HG03196 (cell line): ENCODE measurements around the gene FASTKD1.
"Not testable (repeated sequence)": the region's sequence is repeated elsewhere in the genome, so short reads cannot be mapped to it uniquely, and the experiment has no call there.

Experiments
- ATAC-seq: cut with Tn5 transposase; IDR thresholded peaks from one replicate; pipeline ENCODE4 v1.9.1; 2021; ENCODE audit not compliant: unreplicated experiment

The FASTKD1 gene

GRCh38 chr2:169573160-169573973, at the start of gene FASTKD1:
TSS of gene FASTKD1 (minus strand) at chr2:169573865. CDS start at chr2:169572029, 1,836 bp downstream.
- ATAC-seq = peak; percentile 99

- no peak for ATAC-seq
Observed at GRCh38 chr2:169623235-169623634, 49.6 kb upstream of the FASTKD1 start.

GRCh38 chr2:169620509-169620908, 46.8 kb upstream of the FASTKD1 start:
- no peak for ATAC-seq

- no peak for ATAC-seq
Observed at GRCh38 chr2:169619946-169620345, 46.3 kb upstream of the FASTKD1 start.

- not testable (repeated sequence) for ATAC-seq
Observed at GRCh38 chr2:169615982-169616381, 42.3 kb upstream of the FASTKD1 start.

- no peak for ATAC-seq
Observed at GRCh38 chr2:169613876-169614275, 40.2 kb upstream of the FASTKD1 start.

GRCh38 chr2:169609264-169609663, 35.6 kb upstream of the FASTKD1 start:
- ATAC-seq = no peak

GRCh38 chr2:169599568-169599967, 25.9 kb upstream of the FASTKD1 start:
- no peak for ATAC-seq

GRCh38 chr2:169598982-169599381, 25.3 kb upstream of the FASTKD1 start:
- no peak for ATAC-seq

- ATAC-seq = not testable (repeated sequence)
Observed at GRCh38 chr2:169596546-169596945, 22.9 kb upstream of the FASTKD1 start.

- no peak for ATAC-seq
Observed at GRCh38 chr2:169590804-169591203, 17.1 kb upstream of the FASTKD1 start.

- ATAC-seq = no peak
Observed at GRCh38 chr2:169585673-169586072, 12.0 kb upstream of the FASTKD1 start.

- peak; percentile 92 for ATAC-seq
Observed at GRCh38 chr2:169584005-169584877, 10.6 kb upstream of the FASTKD1 start, which contains the start of gene PPIG. TSS of gene PPIG (plus strand) at chr2:169584351. CDS start at chr2:169604042, 19,691 bp downstream.

- ATAC-seq = no peak
Observed at GRCh38 chr2:169583518-169583917, 9.9 kb upstream of the FASTKD1 start.

- ATAC-seq = not testable (repeated sequence)
Observed at GRCh38 chr2:169582552-169583266, 9.0 kb upstream of the FASTKD1 start.

GRCh38 chr2:169579044-169579443, 5.4 kb upstream of the FASTKD1 start:
- ATAC-seq = no peak

- ATAC-seq = not testable (repeated sequence)
Observed at GRCh38 chr2:169575264-169575663, 1.6 kb upstream of the FASTKD1 start.

GRCh38 chr2:169574539-169574938, 874 bp upstream of the FASTKD1 start:
- ATAC-seq = not testable (repeated sequence)

- no peak for ATAC-seq
Observed at GRCh38 chr2:169573974-169574299, 272 bp upstream of the FASTKD1 start.

- no peak for ATAC-seq
Observed at GRCh38 chr2:169572821-169573159, 875 bp downstream of the FASTKD1 start.

GRCh38 chr2:169572189-169572588, 1.5 kb downstream of the FASTKD1 start:
- no peak for ATAC-seq
